IMR-90 (cell line): ENCODE data around the gene CCDC7. TPM values are rescaled to one million over a fixed set of nuclear protein-coding genes. Genes with fewer than 3 reads are reported as not detected.
"Not testable (repeated sequence)": the region's sequence is repeated elsewhere in the genome, so short reads cannot be mapped to it uniquely, and the experiment has no call there.

Experiments
- ATAC-seq: fragments of 200-7000 bp; cut with Tn5 transposase; 2 replicates; pipeline ENCODE4 v1.9.1; 2020; ENCODE audit warnings: low read depth, mild to moderate bottlenecking, moderate library complexity
- BruUV-seq: library from RNA; stranded (reverse); fragments of 400-500 nt; replicated peaks from 2 replicates; lab custom pipeline; 2021; lab: Mats Ljungman, UMichigan
- CTCF ChIA-PET: fragments of 300-600 bp; formaldehyde crosslinking; extraction: SDS; loops from one replicate; lab custom pipeline; 2021; ENCODE audit warnings: antibody characterized with exemption; lab: Yijun Ruan, JAX
- POLR2A ChIA-PET: fragments of 300-600 bp; sonication (Branson Sonifier 250); formaldehyde crosslinking; loops from one replicate; lab custom pipeline; 2022; ENCODE audit warnings: antibody characterized with exemption; ENCODE audit not compliant: unreplicated experiment; lab: Charles Lee
- DNase-seq: peaks from one replicate; pipeline ENCODE4 v3.0.0; 2013
- H2AFZ ChIP-seq: replicated peaks from 2 replicates; pipeline ENCODE3; 2013; ENCODE audit warnings: low read length, mild to moderate bottlenecking; ENCODE audit not compliant: poor library complexity
- H2AK5ac ChIP-seq: 2 replicates; pipeline ENCODE4 v1.6.1; 2013; ENCODE audit warnings: low read depth, low read length, inconsistent platforms
- H2AK9ac ChIP-seq: replicated peaks from 2 replicates; pipeline ENCODE3; 2013; ENCODE audit warnings: mild to moderate bottlenecking, low read depth, low read length, moderate library complexity; ENCODE audit not compliant: poor library complexity
- H2BK120ac ChIP-seq: 2 replicates; pipeline ENCODE4 v1.6.1; 2013; ENCODE audit warnings: low read depth, low read length, inconsistent platforms
- H2BK15ac ChIP-seq: 3 replicates; pipeline ENCODE4 v1.6.1; 2013; ENCODE audit warnings: low read depth, low read length, inconsistent platforms
- H2BK20ac ChIP-seq: 2 replicates; pipeline ENCODE4 v1.6.1; 2013; ENCODE audit warnings: low read depth, mild to moderate bottlenecking, inconsistent platforms, low read length, moderate library complexity
- H2BK5ac ChIP-seq: 2 replicates; pipeline ENCODE4 v1.6.1; 2013; ENCODE audit warnings: mild to moderate bottlenecking, low read depth, low read length, inconsistent platforms; ENCODE audit not compliant: poor library complexity, severe bottlenecking
- H3K14ac ChIP-seq: replicated peaks from 2 replicates; pipeline ENCODE4 v1.6.1; 2013; ENCODE audit warnings: low read depth, low read length, inconsistent platforms
- H3K18ac ChIP-seq: 2 replicates; pipeline ENCODE4 v1.6.1; 2013; ENCODE audit warnings: low read depth, low read length, control low read depth
- H3K23ac ChIP-seq: 2 replicates; pipeline ENCODE4 v1.6.1; 2013; ENCODE audit warnings: low read depth, low read length, inconsistent platforms
- H3K27ac ChIP-seq: 2 replicates; pipeline ENCODE4 v1.5.1; 2013; ENCODE audit warnings: mild to moderate bottlenecking, control low read depth, low read length; ENCODE audit not compliant: insufficient read depth
- H3K27me3 ChIP-seq: 2 replicates; pipeline ENCODE4 v1.6.1; 2013; ENCODE audit warnings: low read length; ENCODE audit not compliant: control insufficient read depth, insufficient read depth
- H3K36me3 ChIP-seq: 2 replicates; pipeline ENCODE4 v1.6.1; 2013; ENCODE audit warnings: low read length, mixed read lengths; ENCODE audit not compliant: control insufficient read depth, insufficient read depth
- H3K4ac ChIP-seq: 2 replicates; pipeline ENCODE4 v1.6.1; 2013; ENCODE audit warnings: low read depth, low read length, inconsistent platforms
- H3K4me1 ChIP-seq: 2 replicates; pipeline ENCODE4 v1.6.1; 2013; ENCODE audit warnings: low read length, mixed read lengths; ENCODE audit not compliant: control insufficient read depth, insufficient read depth
- H3K4me2 ChIP-seq: 2 replicates; pipeline ENCODE4 v1.6.1; 2013; ENCODE audit warnings: low read depth, mild to moderate bottlenecking, control low read depth, low read length, moderate library complexity
- H3K4me3 ChIP-seq: 2 replicates; pipeline ENCODE4 v1.5.1; 2013; ENCODE audit warnings: low read depth, mild to moderate bottlenecking, control low read depth, low read length, moderate library complexity; ENCODE audit not compliant: insufficient read depth
- H3K56ac ChIP-seq: 2 replicates; pipeline ENCODE4 v1.6.1; 2013; ENCODE audit warnings: low read length, inconsistent platforms; ENCODE audit not compliant: insufficient read depth; ENCODE audit errors: extremely low read depth
- H3K79me1 ChIP-seq, 2 experiments: 2 replicates each; pipeline ENCODE4 v1.6.1; 2013; ENCODE audit warnings: low read length in 2 of 2, inconsistent platforms in 1 of 2, low read depth in 1 of 2
- H3K9ac ChIP-seq: 2 replicates; pipeline ENCODE4 v1.6.1; 2013; ENCODE audit warnings: low read depth, low read length, control low read depth
- H3K9me1 ChIP-seq: 2 replicates; pipeline ENCODE4 v1.6.1; 2013; ENCODE audit warnings: low read length, inconsistent platforms; ENCODE audit not compliant: insufficient read depth
- H3K9me3 ChIP-seq: 2 replicates; pipeline ENCODE4 v1.6.1; 2013; ENCODE audit warnings: low read length; ENCODE audit not compliant: control insufficient read depth, insufficient read depth
- H4K20me1 ChIP-seq: 2 replicates; pipeline ENCODE4 v1.6.1; 2013; ENCODE audit warnings: low read length, inconsistent platforms; ENCODE audit not compliant: insufficient read depth
- H4K5ac ChIP-seq: 2 replicates; pipeline ENCODE4 v1.6.1; 2013; ENCODE audit warnings: mild to moderate bottlenecking, low read depth, low read length, control low read depth
- H4K8ac ChIP-seq, 2 experiments: 2 replicates each; pipeline ENCODE4 v1.6.1; 2013; ENCODE audit warnings: low read depth in 2 of 2, low read length in 2 of 2, control low read depth in 1 of 2, inconsistent platforms in 1 of 2
- H4K91ac ChIP-seq: 2 replicates; pipeline ENCODE4 v1.6.1; 2013; ENCODE audit warnings: low read depth, low read length, inconsistent platforms; ENCODE audit not compliant: insufficient read depth
- WGBS, 2 experiments: methylation state at CpG; one replicate each; pipeline versions ENCODE4 v1.1.5 to v1.1.7; 2013; ENCODE audit warnings: missing lambda C conversion rate in 2 of 2; ENCODE audit not compliant: insufficient read length in 1 of 2; ENCODE audit errors: extremely low coverage in 2 of 2; 5-methylcytosine and 5-hydroxymethylcytosine counted together
- dilution Hi-C: fragments of 300-500 bp; cut with HindIII; formaldehyde crosslinking; loops from one replicate; pipeline ENCODE4 v1.14.3; 2018; ENCODE audit warnings: low sequenced_read_pairs; ENCODE audit not compliant: unreplicated experiment
- in situ Hi-C: fragments of 300-500 bp; cut with MboI; formaldehyde crosslinking; loops from 3 replicates; pipeline ENCODE4 v1.14.3; 2019; ENCODE audit warnings: low sequenced_read_pairs, inconsistent platforms, mixed read lengths
- intact Hi-C: fragments of 100-400 bp; cut with micrococcal nuclease; formaldehyde crosslinking; loops from 2 replicates; pipeline ENCODE4 v1.10.0; 2022
- polyA plus RNA-seq, 3 experiments: library from polyadenylated mRNA; depleted of rRNA; stranded (reverse); fragments of >200 nt; gene quantifications; 2 replicates each; pipeline ENCODE4 v1.2.3, GENCODE V29; 2012; ENCODE audit warnings: low replicate concordance in 1 of 3
- total RNA-seq: library from RNA; depleted of rRNA; stranded (reverse); fragments of >200 nt; gene quantifications from 2 replicates; pipeline ENCODE4 v1.2.3, GENCODE V29; 2012

CCDC7 gene
- total and polyA plus RNA-seq, 2 of the 4 experiments (the other 2 are of a cell fraction), result 0.74 to 4.3 TPM

DNA sequence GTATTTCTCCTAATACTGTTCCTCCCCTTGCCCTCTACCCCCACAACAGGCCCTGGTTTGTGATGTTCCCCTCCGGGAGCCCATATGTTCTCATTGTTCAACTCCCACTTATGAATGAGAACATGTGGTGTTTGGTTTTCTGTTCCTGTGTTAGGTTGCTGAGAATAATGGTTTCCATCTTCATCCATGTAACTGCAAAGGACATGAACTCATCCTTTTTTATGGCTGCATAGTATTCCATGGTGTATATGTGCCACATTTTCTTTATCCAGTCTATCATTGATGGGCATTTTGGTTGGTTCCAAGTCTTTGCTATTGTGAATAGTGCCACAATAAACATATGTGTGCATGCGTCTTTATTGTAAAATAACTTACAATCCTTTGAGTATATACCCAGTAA is 164.6 kb downstream of the CCDC7 start:
- intact Hi-C loops, H3K4me3 ChIP-seq, H3K36me3 ChIP-seq, H3K9ac ChIP-seq, H3K27ac ChIP-seq, H3K79me1 ChIP-seq, H3K9me1 ChIP-seq, H4K5ac ChIP-seq, H2BK5ac ChIP-seq, H3K4ac ChIP-seq, H3K4me1 ChIP-seq, in situ Hi-C loops, CTCF ChIA-PET, H3K56ac ChIP-seq, ATAC-seq, H3K18ac ChIP-seq, H2AK5ac ChIP-seq, H3K9me3 ChIP-seq, H2AFZ ChIP-seq, dilution Hi-C loops, H4K91ac ChIP-seq, H3K14ac ChIP-seq, POLR2A ChIA-PET, H3K4me2 ChIP-seq, H4K8ac ChIP-seq, H4K20me1 ChIP-seq, H2BK15ac ChIP-seq, BruUV-seq, H3K23ac ChIP-seq, H2BK20ac ChIP-seq, DNase-seq, H3K27me3 ChIP-seq, H2BK120ac ChIP-seq, H2AK9ac ChIP-seq: not testable (repeated sequence)
- WGBS, 2 experiments, result no CpG with 5 or more reads among the region's 2 CpGs
